OCI-LY3 (cell line): Measurements from ENCODE around the gene PMCH.

Experiments used
- H2AFZ ChIP-seq: fragments of 200-600, 300-600 bp; shearing (Covaris generic); 2 replicates; pipeline ENCODE4 v1.6.0; 2014; ENCODE audit warnings: antibody characterized with exemption, low read depth, low read length
- H3K27ac ChIP-seq: fragments of 200-600, 300-600 bp; sonication (generic); 2 replicates; pipeline ENCODE4 v1.5.1; 2014; ENCODE audit warnings: mild to moderate bottlenecking, low read length, moderate library complexity, mixed read lengths
- H3K27me3 ChIP-seq: fragments of 200-600, 300-600 bp; sonication (generic); 2 replicates; pipeline ENCODE4 v1.6.1; 2014; ENCODE audit warnings: low read depth, low read length, mixed read lengths
- H3K36me3 ChIP-seq: fragments of 200-600, 300-600 bp; sonication (generic); replicated peaks from 2 replicates; pipeline ENCODE3; 2014; ENCODE audit warnings: low read depth, low read length, mixed read lengths
- H3K4me1 ChIP-seq: fragments of 300-600, 200-600 bp; sonication (generic); 2 replicates; pipeline ENCODE4 v1.6.1; 2014; ENCODE audit warnings: low read length, mixed read lengths
- H3K4me2 ChIP-seq: fragments of 200-600, 300-600 bp; sonication (generic); 2 replicates; pipeline ENCODE4 v1.6.1; 2014; ENCODE audit warnings: low read length, mixed read lengths
- H3K4me3 ChIP-seq: fragments of 300-600, 200-600 bp; sonication (generic); 2 replicates; pipeline ENCODE4 v1.5.1; 2014; ENCODE audit warnings: antibody characterized with exemption, mild to moderate bottlenecking, low read length, moderate library complexity
- H3K79me2 ChIP-seq: fragments of 300-600, 200-600 bp; shearing (Covaris generic); 2 replicates; pipeline ENCODE4 v1.6.1; 2014; ENCODE audit warnings: mild to moderate bottlenecking, low read length, mixed read lengths
- H3K9ac ChIP-seq: fragments of 300-600, 200-600 bp; shearing (Covaris generic); 2 replicates; pipeline ENCODE4 v1.6.0; 2014; ENCODE audit warnings: mild to moderate bottlenecking, low read length, moderate library complexity
- H3K9me3 ChIP-seq: fragments of 200-600, 300-600 bp; shearing (Covaris generic); 2 replicates; pipeline ENCODE4 v1.6.1; 2014; ENCODE audit warnings: low read length, mixed read lengths; ENCODE audit not compliant: insufficient read depth
- H4K20me1 ChIP-seq: fragments of 200-600, 300-600 bp; sonication (generic); 2 replicates; pipeline ENCODE4 v1.6.1; 2016; ENCODE audit warnings: low read length, mixed read lengths; ENCODE audit not compliant: insufficient read depth
- EZH2phosphoT487 ChIP-seq: fragments of 200-600 bp; shearing (Covaris generic); IDR thresholded peaks from 2 replicates; pipeline ENCODE4 v1.6.1; 2018; ENCODE audit warnings: antibody characterized with exemption, mixed run types, low read depth
- TF ChIP-seq, protein P1 (sequence below): fragments of 200-600, 300-600 bp; sonication (generic); IDR thresholded peaks from 2 replicates; pipeline ENCODE4 v1.5.1; 2014; ENCODE audit warnings: antibody characterized with exemption, low read length, low read depth

Gene PMCH

DNA sequence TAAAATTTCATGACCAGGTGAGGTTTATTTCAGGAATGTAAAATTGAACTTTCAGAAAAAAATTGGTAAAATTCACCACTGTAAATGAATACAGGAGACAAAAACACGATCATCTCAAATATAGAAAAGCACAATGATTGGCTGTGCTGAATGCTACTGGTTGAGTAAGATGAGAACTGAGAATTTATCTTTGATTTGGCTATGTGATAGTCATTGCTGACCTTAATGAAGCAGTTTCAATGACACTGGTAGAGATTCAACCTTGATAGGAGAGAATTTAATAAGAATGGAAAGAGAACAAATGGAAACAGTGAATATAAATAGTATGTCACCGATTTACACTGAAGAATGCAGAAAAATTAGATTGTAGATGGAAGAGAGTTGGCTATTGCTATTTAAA is 6.4 kb upstream of the PMCH start:
- TF ChIP-seq, protein P1, sequence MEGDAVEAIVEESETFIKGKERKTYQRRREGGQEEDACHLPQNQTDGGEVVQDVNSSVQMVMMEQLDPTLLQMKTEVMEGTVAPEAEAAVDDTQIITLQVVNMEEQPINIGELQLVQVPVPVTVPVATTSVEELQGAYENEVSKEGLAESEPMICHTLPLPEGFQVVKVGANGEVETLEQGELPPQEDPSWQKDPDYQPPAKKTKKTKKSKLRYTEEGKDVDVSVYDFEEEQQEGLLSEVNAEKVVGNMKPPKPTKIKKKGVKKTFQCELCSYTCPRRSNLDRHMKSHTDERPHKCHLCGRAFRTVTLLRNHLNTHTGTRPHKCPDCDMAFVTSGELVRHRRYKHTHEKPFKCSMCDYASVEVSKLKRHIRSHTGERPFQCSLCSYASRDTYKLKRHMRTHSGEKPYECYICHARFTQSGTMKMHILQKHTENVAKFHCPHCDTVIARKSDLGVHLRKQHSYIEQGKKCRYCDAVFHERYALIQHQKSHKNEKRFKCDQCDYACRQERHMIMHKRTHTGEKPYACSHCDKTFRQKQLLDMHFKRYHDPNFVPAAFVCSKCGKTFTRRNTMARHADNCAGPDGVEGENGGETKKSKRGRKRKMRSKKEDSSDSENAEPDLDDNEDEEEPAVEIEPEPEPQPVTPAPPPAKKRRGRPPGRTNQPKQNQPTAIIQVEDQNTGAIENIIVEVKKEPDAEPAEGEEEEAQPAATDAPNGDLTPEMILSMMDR: no peak
- no peak for TF ChIP-seq EZH2phosphoT487
- no peak overlapping the region for H3K9ac ChIP-seq
- H2AFZ ChIP-seq: no peak overlapping the region
- no peaks in the 10 kb centered on the region for H3K4me1 ChIP-seq
- H3K36me3 ChIP-seq: peaks cover 34% of the 10 kb centered on the region
- no peak overlapping the region for H3K27ac ChIP-seq
- H4K20me1 ChIP-seq: no peaks in the 10 kb centered on the region
- no peaks in the 10 kb centered on the region for H3K79me2 ChIP-seq
- H3K4me3 ChIP-seq: no peak overlapping the region
- H3K9me3 ChIP-seq: no peaks in the 10 kb centered on the region
- H3K4me2 ChIP-seq: no peak overlapping the region
- H3K27me3 ChIP-seq: no peaks in the 10 kb centered on the region

DNA sequence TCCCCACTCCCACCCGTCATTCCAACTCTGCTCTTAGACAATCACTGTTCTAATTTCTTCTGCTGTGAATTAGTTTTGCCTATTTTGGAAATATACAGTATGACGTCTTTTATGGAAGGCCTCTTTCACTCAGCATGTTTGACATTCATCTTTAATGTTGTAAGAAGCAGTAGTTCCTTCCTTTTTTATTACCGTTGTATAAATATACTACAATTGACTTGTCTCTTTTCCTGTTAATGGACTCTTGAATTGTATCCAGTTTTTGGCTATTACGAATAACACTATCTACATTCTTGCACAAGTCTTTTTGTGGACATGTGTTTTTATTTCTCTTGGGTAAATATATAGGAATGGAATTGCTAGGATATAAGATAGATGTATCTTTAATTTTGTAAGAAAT is 4.9 kb upstream of the PMCH start:
- Histone ChIP-seq H3K36me3 (peaks cover 21% of the 10 kb centered on the region), H3K4me3 (no peak overlapping the region), H3K9me3 (no peaks in the 10 kb centered on the region), H3K27me3 (no peaks in the 10 kb centered on the region), H3K79me2 (no peaks in the 10 kb centered on the region), H3K4me1 (peaks cover 6% of the 10 kb centered on the region), H3K4me2 (no peak overlapping the region), H4K20me1 (no peaks in the 10 kb centered on the region), H3K27ac (no peak overlapping the region), H3K9ac (no peak overlapping the region), H2AFZ (no peak overlapping the region)
- TF ChIP-seq, protein P1: no peak
- TF ChIP-seq EZH2phosphoT487: no peak

DNA sequence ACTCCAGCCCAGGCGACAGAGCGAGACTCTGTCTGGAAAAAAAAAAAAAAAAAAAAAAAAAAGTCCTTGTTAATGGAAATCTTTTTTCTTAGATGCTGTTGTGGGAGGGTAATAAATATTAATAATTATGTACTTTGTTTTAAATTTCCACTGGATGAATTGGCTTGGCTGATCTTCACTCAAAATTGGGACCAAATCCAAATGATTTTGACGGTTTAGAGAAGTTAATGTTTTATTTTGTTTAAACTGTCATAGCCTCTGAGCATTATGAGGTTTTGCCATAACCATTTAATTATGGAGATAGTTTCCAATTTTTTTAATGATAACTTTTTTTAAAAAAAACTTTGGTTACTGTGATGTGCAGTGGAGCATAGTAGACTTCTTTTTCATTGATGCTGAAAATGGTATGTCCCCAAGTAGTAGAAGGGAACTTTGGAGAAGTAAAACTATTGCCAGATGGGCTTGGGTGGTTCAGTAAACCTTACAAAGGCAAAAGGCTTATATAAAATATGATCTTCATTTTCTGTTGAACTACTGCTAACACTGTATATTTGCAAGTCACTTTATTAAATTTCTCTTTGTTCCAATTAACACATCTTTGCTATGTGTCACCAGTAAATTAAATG is 3.9 kb upstream of the PMCH start:
- peaks cover 9% of the 10 kb centered on the region for H3K4me1 ChIP-seq
- H2AFZ ChIP-seq: no peak overlapping the region
- no peak overlapping the region for H3K27ac ChIP-seq

DNA sequence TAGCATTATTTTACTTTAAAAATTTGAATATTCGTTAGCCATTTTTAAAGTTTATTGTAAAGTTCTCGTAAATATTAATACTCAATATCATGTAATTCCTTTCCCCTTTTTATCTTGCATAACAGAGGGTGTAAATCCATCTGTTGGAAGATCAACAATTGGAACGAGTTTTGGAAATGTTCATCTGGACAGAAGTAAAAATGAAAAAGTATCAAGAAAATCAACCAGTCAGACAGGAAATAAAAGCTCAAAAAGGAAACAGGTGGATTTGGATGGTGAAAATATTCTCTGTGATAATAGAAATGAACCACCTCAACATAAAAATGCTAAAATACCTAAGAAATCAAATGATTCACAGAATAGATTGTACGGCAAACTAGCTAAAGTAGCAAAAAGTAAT is 1.8 kb downstream of the PMCH start:
- no peak overlapping the region for H2AFZ ChIP-seq
- H3K9me3 ChIP-seq: no peaks in the 10 kb centered on the region
- peaks cover 3% of the 10 kb centered on the region for H3K36me3 ChIP-seq
- peaks cover 9% of the 10 kb centered on the region for H3K4me1 ChIP-seq
- H3K27me3 ChIP-seq: no peaks in the 10 kb centered on the region
- H3K4me3 ChIP-seq: no peak overlapping the region
- no peak overlapping the region for H3K27ac ChIP-seq
- no peak for TF ChIP-seq EZH2phosphoT487
- TF ChIP-seq, protein P1: no peak
- H4K20me1 ChIP-seq: no peaks in the 10 kb centered on the region
- no peaks in the 10 kb centered on the region for H3K79me2 ChIP-seq
- H3K4me2 ChIP-seq: no peak overlapping the region
- H3K9ac ChIP-seq: no peak overlapping the region

More for the DNA sequence above, 3.9 kb upstream of the PMCH start:
- H4K20me1 ChIP-seq: no peaks in the 10 kb centered on the region
- no peaks in the 10 kb centered on the region for H3K79me2 ChIP-seq
- H3K4me3 ChIP-seq: no peak overlapping the region
- H3K9ac ChIP-seq: no peak overlapping the region
- TF ChIP-seq, protein P1: no peak
- TF ChIP-seq EZH2phosphoT487: no peak
- H3K4me2 ChIP-seq: no peak overlapping the region
- H3K9me3 ChIP-seq: no peaks in the 10 kb centered on the region
- peaks cover 18% of the 10 kb centered on the region for H3K36me3 ChIP-seq
- H3K27me3 ChIP-seq: no peaks in the 10 kb centered on the region
